ENCODE data around the gene PLEKHM3.

DNA sequence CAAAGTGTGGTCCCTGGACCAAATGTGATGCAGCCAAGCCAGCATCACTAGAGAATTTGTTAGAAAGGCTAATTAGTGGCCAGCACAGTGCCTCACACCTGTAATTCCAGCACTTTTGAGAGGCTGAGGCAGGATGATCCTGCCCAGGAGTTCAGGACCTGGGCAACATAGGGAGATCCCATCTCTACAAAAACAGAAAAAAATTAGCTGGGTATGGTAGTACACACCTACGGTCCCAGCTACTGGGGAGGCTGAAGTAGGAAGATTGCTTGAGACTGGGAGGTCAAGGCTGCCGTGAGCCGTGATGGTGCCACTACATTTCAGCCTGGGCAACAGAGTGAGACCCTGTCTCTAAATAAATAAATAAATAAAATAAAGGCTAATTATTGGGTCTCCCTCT lies 185.8 kb downstream of the PLEKHM3 start:
- TF ChIP-seq, protein P1, sequence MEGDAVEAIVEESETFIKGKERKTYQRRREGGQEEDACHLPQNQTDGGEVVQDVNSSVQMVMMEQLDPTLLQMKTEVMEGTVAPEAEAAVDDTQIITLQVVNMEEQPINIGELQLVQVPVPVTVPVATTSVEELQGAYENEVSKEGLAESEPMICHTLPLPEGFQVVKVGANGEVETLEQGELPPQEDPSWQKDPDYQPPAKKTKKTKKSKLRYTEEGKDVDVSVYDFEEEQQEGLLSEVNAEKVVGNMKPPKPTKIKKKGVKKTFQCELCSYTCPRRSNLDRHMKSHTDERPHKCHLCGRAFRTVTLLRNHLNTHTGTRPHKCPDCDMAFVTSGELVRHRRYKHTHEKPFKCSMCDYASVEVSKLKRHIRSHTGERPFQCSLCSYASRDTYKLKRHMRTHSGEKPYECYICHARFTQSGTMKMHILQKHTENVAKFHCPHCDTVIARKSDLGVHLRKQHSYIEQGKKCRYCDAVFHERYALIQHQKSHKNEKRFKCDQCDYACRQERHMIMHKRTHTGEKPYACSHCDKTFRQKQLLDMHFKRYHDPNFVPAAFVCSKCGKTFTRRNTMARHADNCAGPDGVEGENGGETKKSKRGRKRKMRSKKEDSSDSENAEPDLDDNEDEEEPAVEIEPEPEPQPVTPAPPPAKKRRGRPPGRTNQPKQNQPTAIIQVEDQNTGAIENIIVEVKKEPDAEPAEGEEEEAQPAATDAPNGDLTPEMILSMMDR (IDR thresholded peaks at IDR 0.05): no peak
- TF ChIP-seq EZH2phosphoT487 (IDR thresholded peaks at IDR 0.05) (no peak), EZH2 (IDR thresholded peaks at IDR 0.05) (no peak)
